Effector memory CD4-positive, alpha-beta T cell (primary cell): Measurements from ENCODE around the gene CLEC4A.
"Not testable (repeated sequence)": the region's sequence is repeated elsewhere in the genome, so short reads cannot be mapped to it uniquely, and the experiment has no call there.

Experiments used
- DNase-seq, 3 donors: peaks; one replicate each; pipeline ENCODE4 v3.0.0-alpha.2; 2020
- H3K27ac ChIP-seq: 2 replicates; pipeline ENCODE4 v1.7.0; 2013; ENCODE audit warnings: mild to moderate bottlenecking, low read length, moderate library complexity; ENCODE audit not compliant: insufficient read depth, poor library complexity, severe bottlenecking
- H3K27me3 ChIP-seq: replicated peaks from 2 replicates; pipeline ENCODE4 v1.7.0; 2013; ENCODE audit warnings: mild to moderate bottlenecking, low read length; ENCODE audit not compliant: insufficient read depth, control insufficient read depth, poor library complexity, severe bottlenecking
- H3K36me3 ChIP-seq: 2 replicates; pipeline ENCODE4 v1.7.0; 2013; ENCODE audit warnings: mild to moderate bottlenecking, low read length, moderate library complexity; ENCODE audit not compliant: control insufficient read depth, insufficient read depth
- H3K4me1 ChIP-seq: 2 replicates; pipeline ENCODE4 v1.7.0; 2013; ENCODE audit warnings: low read length, mild to moderate bottlenecking; ENCODE audit not compliant: control insufficient read depth, insufficient read depth, poor library complexity, severe bottlenecking
- H3K4me3 ChIP-seq: 2 replicates; pipeline ENCODE4 v1.7.0; 2013; ENCODE audit warnings: low read length, low read depth, mild to moderate bottlenecking; ENCODE audit not compliant: insufficient read depth, poor library complexity, severe bottlenecking
- H3K9me3 ChIP-seq: 2 replicates; pipeline ENCODE4 v1.7.0; 2013; ENCODE audit warnings: mild to moderate bottlenecking, low read length, moderate library complexity; ENCODE audit not compliant: control insufficient read depth

The CLEC4A gene

DNA sequence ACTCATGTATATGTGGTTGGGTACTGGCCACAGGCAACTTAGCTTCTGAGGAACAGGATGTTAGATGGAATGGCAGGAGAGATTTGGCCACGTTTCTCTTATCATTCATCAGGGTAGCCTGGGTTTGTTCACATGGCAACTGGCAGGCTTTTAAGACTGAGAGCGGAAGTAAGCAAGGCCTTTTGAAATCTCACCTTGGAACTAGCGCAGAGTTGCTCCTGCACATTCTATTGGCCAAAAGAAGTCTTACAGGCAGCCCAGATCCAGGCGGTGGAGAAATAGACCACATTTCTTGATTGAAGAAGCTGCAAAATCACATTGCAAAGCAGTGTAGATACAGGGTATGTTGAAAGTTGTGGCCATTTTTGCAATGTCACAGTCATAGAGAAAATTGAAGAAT, 3.7 kb downstream of the CLEC4A start:
- DNase-seq = no peak

DNA sequence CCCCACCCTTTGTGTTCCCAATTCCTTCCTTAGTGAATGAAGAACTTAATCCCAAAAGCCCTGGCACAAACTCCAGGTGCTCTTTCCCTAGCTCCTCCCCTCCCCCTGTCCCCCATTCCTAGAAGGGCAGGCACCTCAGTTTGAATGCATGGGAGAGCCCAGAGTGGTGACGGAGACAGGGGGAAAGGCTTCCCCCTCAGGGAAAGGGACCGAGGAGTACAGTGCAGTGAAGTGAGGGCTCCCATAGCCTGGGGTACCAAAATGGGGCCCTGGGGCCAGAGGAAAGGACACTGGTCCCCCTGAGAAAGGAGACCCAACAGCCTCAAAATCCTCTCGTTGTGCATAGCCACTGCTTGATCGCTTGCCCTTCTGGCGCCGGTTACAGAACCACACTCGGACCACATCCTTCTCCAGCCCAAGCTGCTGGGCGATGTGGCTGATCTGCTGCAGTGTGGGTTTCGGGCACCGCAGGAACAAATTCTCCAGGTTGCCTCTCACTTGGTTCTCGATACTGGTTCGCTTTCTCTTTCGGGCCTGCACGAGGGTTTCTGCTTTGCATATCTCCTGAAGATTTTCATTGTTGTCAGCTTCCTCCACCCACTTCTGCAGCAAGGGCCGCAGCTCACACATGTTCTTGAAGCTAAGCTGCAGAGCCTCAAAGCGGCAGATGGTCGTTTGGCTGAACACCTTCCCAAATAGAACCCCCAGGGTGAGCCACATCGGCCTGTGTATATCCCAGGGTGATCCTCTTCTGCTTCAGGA, 10.4 kb downstream of the CLEC4A start:
- H3K9me3 ChIP-seq, H3K4me1 ChIP-seq, H3K27me3 ChIP-seq, H3K4me3 ChIP-seq, H3K27ac ChIP-seq, DNase-seq, H3K36me3 ChIP-seq: not testable (repeated sequence)

More for the DNA sequence above, 3.7 kb downstream of the CLEC4A start:
- no peaks in the 10 kb centered on the region for H3K27me3 ChIP-seq
- no peaks in the 10 kb centered on the region for H3K36me3 ChIP-seq
- no peak overlapping the region for H3K4me3 ChIP-seq
- H3K9me3 ChIP-seq = no peaks in the 10 kb centered on the region
- no peaks in the 10 kb centered on the region for H3K4me1 ChIP-seq
- no peak overlapping the region for H3K27ac ChIP-seq

DNA sequence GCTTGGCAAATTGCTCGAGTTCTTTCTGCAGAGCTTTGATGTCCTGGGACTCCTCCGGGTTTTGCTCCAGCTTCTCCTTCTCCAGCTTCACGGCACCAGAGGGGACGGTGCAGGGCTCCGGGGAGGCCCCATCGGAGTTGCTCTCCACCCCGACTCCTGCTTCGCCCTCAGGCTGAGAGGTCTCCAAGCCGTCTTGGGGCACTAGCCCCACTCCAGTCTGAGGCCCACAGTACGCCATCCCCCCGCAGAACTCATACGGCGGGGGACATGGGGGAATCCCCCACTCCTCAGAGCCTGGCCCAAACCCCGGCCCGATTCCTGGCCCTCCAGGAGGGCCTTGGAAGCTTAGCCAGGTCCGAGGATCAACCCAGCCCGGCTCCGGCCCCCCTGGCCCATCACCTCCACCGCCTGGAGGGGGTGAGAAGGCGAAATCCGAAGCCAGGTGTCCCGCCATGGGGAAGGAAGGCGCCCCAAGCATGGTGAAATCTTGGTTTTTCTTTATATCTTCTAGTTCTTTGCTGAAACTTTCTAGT, 11.0 kb downstream of the CLEC4A start:
- H3K27ac ChIP-seq, H3K9me3 ChIP-seq, H3K27me3 ChIP-seq, H3K4me1 ChIP-seq, DNase-seq, H3K4me3 ChIP-seq, H3K36me3 ChIP-seq: not testable (repeated sequence)

DNA sequence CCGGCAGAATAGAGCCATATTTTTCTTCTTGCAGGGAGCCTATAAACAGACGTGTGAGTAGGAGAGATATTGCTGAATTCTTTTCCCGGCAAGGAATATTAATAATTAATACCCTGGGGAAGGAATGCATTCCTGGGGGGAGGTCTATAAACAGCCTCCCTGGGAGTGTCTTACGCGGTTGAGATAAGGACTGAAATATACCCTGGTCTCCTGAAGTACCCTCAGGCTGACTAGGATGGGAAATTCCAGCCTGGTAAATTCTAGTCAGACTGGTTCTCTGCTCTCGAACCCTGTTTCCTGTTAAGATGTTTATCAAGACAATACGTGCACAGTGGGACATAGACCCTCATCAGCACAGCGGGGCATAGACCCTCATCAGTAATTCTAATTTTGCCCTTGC, 18.2 kb downstream of the CLEC4A start:
- not testable (repeated sequence) for H3K27me3 ChIP-seq, H3K4me1 ChIP-seq, DNase-seq

DNA sequence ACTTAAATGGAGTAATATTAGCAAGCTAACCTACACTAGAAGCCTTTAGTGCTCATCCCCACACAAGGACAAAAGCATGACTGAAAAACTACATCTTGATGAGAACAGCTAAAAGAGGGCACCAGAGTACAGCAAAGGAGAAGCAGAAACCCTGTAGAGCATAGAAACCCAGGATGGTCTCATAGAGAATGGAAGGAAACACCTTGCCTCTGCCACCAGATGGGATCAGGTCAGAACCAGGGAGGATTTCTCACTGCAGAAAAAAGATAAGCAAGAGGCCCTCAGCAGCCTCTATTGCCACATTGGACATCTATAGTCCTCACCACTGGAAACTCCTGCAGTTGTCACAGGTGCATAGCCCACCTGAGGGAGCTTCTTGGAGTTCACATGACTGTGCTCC, 19.8 kb downstream of the CLEC4A start:
- Histone ChIP-seq H3K27ac (no peak overlapping the region), H3K27me3 (no peaks in the 10 kb centered on the region), H3K9me3 (peaks cover 4% of the 10 kb centered on the region), H3K4me3 (no peak overlapping the region), H3K36me3 (no peaks in the 10 kb centered on the region), H3K4me1 (no peaks in the 10 kb centered on the region)
- no peak for DNase-seq

More for the DNA sequence above, 18.2 kb downstream of the CLEC4A start:
- H3K9me3 ChIP-seq, H3K4me3 ChIP-seq, H3K36me3 ChIP-seq, H3K27ac ChIP-seq: not testable (repeated sequence)

DNA sequence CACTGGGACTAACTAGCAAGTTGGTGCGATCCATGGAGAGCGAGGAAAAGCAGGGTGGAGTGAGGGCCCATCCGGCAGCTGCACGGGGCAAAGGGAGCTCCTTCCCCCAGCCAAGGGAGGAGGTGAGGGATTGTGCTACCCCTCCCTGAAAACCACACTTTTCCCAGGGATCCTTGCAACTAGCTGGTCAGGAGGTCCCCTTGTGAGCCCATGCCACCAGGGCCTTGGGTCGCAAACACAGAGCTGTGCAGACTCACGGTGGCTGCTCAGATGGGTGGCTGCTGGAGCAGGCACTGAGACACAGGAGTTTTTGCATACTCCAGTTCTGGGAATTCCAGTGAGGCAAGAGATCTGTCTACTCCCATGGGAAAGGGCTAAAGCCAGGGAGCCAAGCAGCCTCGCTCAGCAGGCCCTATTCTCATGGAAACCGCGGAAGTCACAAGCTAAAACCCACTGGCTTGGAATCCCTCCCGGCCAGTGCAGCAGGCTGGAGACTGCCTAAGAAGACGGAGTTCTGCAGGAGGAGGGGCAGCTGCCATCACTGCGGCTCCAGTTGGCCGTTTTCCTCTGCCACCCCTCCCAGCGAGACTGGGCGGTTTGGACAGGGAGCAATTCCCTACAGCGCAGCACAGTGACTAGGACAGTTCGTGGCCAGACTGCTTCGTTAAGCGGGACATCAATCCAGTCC, 22.5 kb downstream of the CLEC4A start:
- Histone ChIP-seq H3K36me3 (no peaks in the 10 kb centered on the region), H3K4me3 (no peak overlapping the region), H3K9me3 (peaks cover 4% of the 10 kb centered on the region), H3K27ac (no peak overlapping the region), H3K27me3 (no peaks in the 10 kb centered on the region), H3K4me1 (no peaks in the 10 kb centered on the region)
- DNase-seq = no peak

DNA sequence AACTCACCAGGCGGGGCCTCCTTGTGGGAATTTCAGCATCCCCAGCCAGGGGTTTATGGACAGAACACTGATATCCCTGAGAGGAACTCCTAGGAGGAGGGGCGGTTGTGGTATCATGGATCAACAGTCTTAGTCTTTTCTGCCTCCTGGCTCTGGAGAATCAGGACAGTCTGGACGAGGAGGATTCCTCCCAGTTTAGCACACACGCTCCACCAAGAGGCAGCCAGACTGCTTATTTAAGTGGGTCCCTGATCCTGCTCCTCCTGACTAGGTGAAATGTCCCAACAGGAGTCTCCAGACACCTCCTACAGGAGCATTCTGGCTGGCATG, 23.0 kb downstream of the CLEC4A start:
- no peaks in the 10 kb centered on the region for H3K4me1 ChIP-seq
- no peak overlapping the region for H3K4me3 ChIP-seq
- H3K36me3 ChIP-seq = no peaks in the 10 kb centered on the region
- peaks cover 4% of the 10 kb centered on the region for H3K9me3 ChIP-seq
- H3K27ac ChIP-seq = no peak overlapping the region
- H3K27me3 ChIP-seq = no peaks in the 10 kb centered on the region
- no peak for DNase-seq

DNA sequence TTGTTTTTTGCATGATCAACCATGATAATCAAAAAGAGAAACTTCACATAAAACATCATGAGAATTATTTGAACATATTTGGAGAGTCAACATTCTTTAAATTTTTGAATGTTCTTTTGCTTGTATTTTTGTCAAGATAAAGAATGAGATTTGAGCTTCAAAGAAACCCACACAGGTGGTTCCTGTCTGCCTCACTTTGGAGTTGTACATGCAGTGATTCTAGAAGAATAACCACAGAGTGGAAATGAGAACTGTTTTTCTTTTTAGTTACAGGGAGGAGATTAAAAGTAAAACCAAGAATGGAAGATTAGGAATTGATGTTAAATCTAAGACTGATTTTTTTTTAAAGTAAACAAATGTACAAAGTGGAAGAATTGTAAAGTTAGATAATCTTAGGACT, 31.1 kb downstream of the CLEC4A start:
- no peaks in the 10 kb centered on the region for H3K36me3 ChIP-seq
- DNase-seq = no peak
- H3K27ac ChIP-seq = no peak overlapping the region
- H3K9me3 ChIP-seq = no peaks in the 10 kb centered on the region
- no peaks in the 10 kb centered on the region for H3K27me3 ChIP-seq
- H3K4me1 ChIP-seq = no peaks in the 10 kb centered on the region
- H3K4me3 ChIP-seq = no peak overlapping the region

DNA sequence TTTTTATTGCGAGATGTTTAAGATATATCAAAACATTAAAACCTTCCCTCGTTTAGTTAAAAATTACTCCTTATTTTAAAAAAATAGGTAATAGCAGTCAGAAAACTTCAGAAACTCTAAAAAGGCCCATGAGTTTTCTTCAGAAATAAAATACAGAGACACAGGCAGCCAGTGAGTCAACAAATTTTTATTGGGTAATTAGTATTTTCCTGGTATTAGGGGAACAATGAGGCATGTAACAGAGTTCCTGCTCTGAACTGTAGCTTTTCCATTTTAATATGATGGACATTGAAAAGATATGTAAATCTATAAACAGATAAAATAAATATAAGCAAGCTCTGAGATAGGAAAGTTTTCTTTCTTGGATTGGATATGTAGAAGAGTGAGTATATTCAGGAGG, 33.0 kb downstream of the CLEC4A start:
- H3K27ac ChIP-seq = no peak overlapping the region
- no peaks in the 10 kb centered on the region for H3K27me3 ChIP-seq
- H3K9me3 ChIP-seq = no peaks in the 10 kb centered on the region
- H3K36me3 ChIP-seq = no peaks in the 10 kb centered on the region
- no peak for DNase-seq
- H3K4me3 ChIP-seq = no peak overlapping the region
- no peaks in the 10 kb centered on the region for H3K4me1 ChIP-seq

DNA sequence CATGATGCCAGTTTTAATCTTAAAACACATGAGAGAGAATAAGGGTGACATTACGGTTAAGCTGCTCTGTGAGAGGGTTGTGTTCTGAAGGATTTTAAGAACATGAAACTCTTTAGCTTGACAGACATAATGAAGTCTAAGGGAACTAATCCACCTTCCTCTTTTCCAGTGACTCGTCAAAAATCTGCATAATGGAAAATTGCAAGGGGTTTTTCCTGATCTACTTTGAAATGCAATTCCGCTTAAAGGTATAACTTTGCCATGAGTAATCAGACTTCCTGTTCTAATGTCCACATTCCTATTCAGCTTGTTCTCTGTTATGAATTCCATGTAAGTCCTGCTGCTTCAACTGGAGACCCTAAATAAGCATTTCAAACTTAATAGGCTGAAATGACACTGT, 33.4 kb downstream of the CLEC4A start, which contains the start of gene ZNF705A:
Gene ZNF705A (plus strand): TSS at position 171 of the 400 bp plus-strand sequence. CDS start 15,611 bp downstream, outside the sequence.
- no peak for DNase-seq
- Histone ChIP-seq H3K4me3 (no peak within 1 kb of the TSS), H3K9me3 (no peaks in the 10 kb centered on the region), H3K36me3 (no peaks in the 10 kb centered on the region), H3K4me1 (no peaks in the 10 kb centered on the region), H3K27ac (no peak within 1 kb of the TSS), H3K27me3 (no peaks in the 10 kb centered on the region)
